GM23338 (cell line): ENCODE measurements around the gene TRMT44. TPM values are rescaled to one million over a fixed set of nuclear protein-coding genes. Genes with fewer than 3 reads are reported as not detected.

ENCODE experiments used
- ATAC-seq: fragments of 200-7000 bp; cut with Tn5 transposase; 3 replicates; pipeline ENCODE4 v1.9.1; 2020
- DNase-seq: peaks from one replicate; pipeline ENCODE4 v3.0.0-alpha.2; 2015; ENCODE audit warnings: low spot score
- H2AFZ ChIP-seq: fragments of 200-600 bp; sonication (generic); 2 replicates; pipeline ENCODE4 v1.8.0; 2016; ENCODE audit warnings: antibody characterized with exemption, mild to moderate bottlenecking, moderate library complexity
- H3F3A ChIP-seq: fragments of 200-600 bp; sonication (generic); replicated peaks from 2 replicates; pipeline ENCODE4 v1.8.0; 2017; ENCODE audit warnings: antibody characterized with exemption, mixed run types, low read depth
- H3K27ac ChIP-seq: fragments of 200-600 bp; sonication (generic); 2 replicates; pipeline ENCODE4 v1.6.1; 2016; ENCODE audit warnings: low read depth
- H3K27me3 ChIP-seq: fragments of 200-600 bp; sonication (generic); 2 replicates; pipeline ENCODE4 v1.8.0; 2016; ENCODE audit warnings: mild to moderate bottlenecking, mixed run types, moderate library complexity; ENCODE audit not compliant: insufficient read depth
- H3K36me3 ChIP-seq: fragments of 200-600 bp; sonication (generic); 2 replicates; pipeline ENCODE4 v1.8.0; 2016; ENCODE audit warnings: mild to moderate bottlenecking; ENCODE audit not compliant: insufficient read depth
- H3K4me1 ChIP-seq: fragments of 200-600 bp; sonication (generic); 2 replicates; pipeline ENCODE4 v1.8.0; 2016; ENCODE audit warnings: mild to moderate bottlenecking, moderate library complexity; ENCODE audit not compliant: insufficient read depth
- H3K4me2 ChIP-seq: fragments of 200-600 bp; sonication (generic); 2 replicates; pipeline ENCODE4 v1.7.1; 2017; ENCODE audit warnings: mixed run types
- H3K4me3 ChIP-seq: fragments of 200-600 bp; sonication (generic); 2 replicates; pipeline ENCODE4 v1.6.1; 2016; ENCODE audit warnings: mixed run types
- H3K79me2 ChIP-seq: fragments of 200-600 bp; sonication (generic); replicated peaks from 2 replicates; pipeline ENCODE4 v1.8.0; 2017; ENCODE audit warnings: mild to moderate bottlenecking; ENCODE audit not compliant: insufficient read depth
- H3K9me2 ChIP-seq: fragments of 200-600 bp; sonication (generic); 2 replicates; pipeline ENCODE4 v1.8.0; 2017; ENCODE audit not compliant: insufficient read depth
- H4K20me1 ChIP-seq: fragments of 200-600 bp; sonication (generic); replicated peaks from 2 replicates; pipeline ENCODE4 v1.8.0; 2017; ENCODE audit warnings: mild to moderate bottlenecking; ENCODE audit not compliant: insufficient read depth
- H3K27ac Mint-ChIP-seq: 2 replicates; pipeline ENCODE4 v1.8.0; 2020; ENCODE audit warnings: inconsistent platforms, mild to moderate bottlenecking, moderate library complexity, mixed read lengths
- H3K27me3 Mint-ChIP-seq: 3 replicates; pipeline ENCODE4 v1.8.0; 2022; ENCODE audit warnings: low read depth, mild to moderate bottlenecking, moderate library complexity, mixed read lengths, inconsistent platforms; ENCODE audit not compliant: insufficient read depth, poor library complexity
- H3K36me3 Mint-ChIP-seq: 3 replicates; pipeline ENCODE4 v1.8.0; 2021; ENCODE audit warnings: low read depth, mild to moderate bottlenecking, inconsistent platforms, moderate library complexity, mixed read lengths
- H3K4me1 Mint-ChIP-seq: 3 replicates; pipeline ENCODE4 v1.8.0; 2020; ENCODE audit warnings: mild to moderate bottlenecking, inconsistent platforms, mixed read lengths
- H3K4me3 Mint-ChIP-seq: 3 replicates; pipeline ENCODE4 v1.8.0; 2021; ENCODE audit warnings: moderate library complexity, mild to moderate bottlenecking, inconsistent platforms, mixed read lengths
- H3K9me3 Mint-ChIP-seq: 3 replicates; pipeline ENCODE4 v1.8.0; 2020; ENCODE audit warnings: moderate library complexity, mild to moderate bottlenecking, inconsistent platforms, mixed read lengths
- CREB1 ChIP-seq: fragments of 250-450 bp; sonication (Bioruptor Pico); IDR thresholded peaks from 2 replicates; pipeline ENCODE4 v1.5.0; 2020; ENCODE audit warnings: low read depth, mild to moderate bottlenecking, moderate library complexity
- JUNB ChIP-seq: IDR thresholded peaks from one replicate; pipeline ENCODE4 v1.6.1; 2016; ENCODE audit warnings: antibody characterized with exemption; ENCODE audit not compliant: unreplicated experiment
- NANOG ChIP-seq: IDR thresholded peaks from 2 replicates; pipeline ENCODE4 v1.6.1; 2016; ENCODE audit warnings: antibody characterized with exemption, borderline replicate concordance
- ZNF114 ChIP-seq: fragments of 250-450 bp; sonication (Bioruptor Pico); IDR thresholded peaks from 2 replicates; pipeline ENCODE4 v1.5.0; 2020; ENCODE audit warnings: mild to moderate bottlenecking, moderate library complexity
- ZNF331 ChIP-seq: fragments of 250-450 bp; sonication (Bioruptor Pico); IDR thresholded peaks from 2 replicates; pipeline ENCODE4 v1.5.0; 2020; ENCODE audit warnings: low read depth, mild to moderate bottlenecking, moderate library complexity
- polyA plus RNA-seq: library from polyadenylated mRNA; unstranded; fragments of >200 nt; fragmentation: Nextera tagmentation; extraction: Ambion mirVana; gene quantifications from 2 replicates; pipeline ENCODE4 v1.2.1, GENCODE V29; 2016
- total RNA-seq: library from RNA; depleted of rRNA; stranded (reverse); fragments of >200 nt; shearing (Covaris generic); gene quantifications from 2 replicates; pipeline ENCODE4 v1.2.3, GENCODE V29; 2014
- TF ChIP-seq, protein P1 (sequence below): IDR thresholded peaks from one replicate; pipeline ENCODE4 v1.6.1; 2018; ENCODE audit warnings: antibody characterized with exemption; ENCODE audit not compliant: unreplicated experiment
- TF ChIP-seq, protein P2 (sequence below): fragments of 250-450 bp; sonication (Bioruptor Pico); IDR thresholded peaks from 2 replicates; pipeline ENCODE4 v1.5.0; 2020; ENCODE audit warnings: mild to moderate bottlenecking, moderate library complexity

TRMT44 gene
- total and polyA plus RNA-seq, 2 experiments from 2014 or later, result 10.3 to 49.8 TPM

GRCh38 chr4:8473198-8473919, 32.8 kb downstream of the TRMT44 start:
- Histone ChIP-seq H2AFZ (no peak overlapping the region), H3K36me3 (no peaks in the 10 kb centered on the region; the same call in 1 of the 2 replicates), H3K4me2 (no peak overlapping the region), H3F3A (no peaks in the 10 kb centered on the region), H4K20me1 (no peaks in the 10 kb centered on the region), H3K4me3 (no peak overlapping the region), H3K27ac (no peak overlapping the region), H3K9me2 (no peaks in the 10 kb centered on the region), H3K27me3 (no peaks in the 10 kb centered on the region), H3K79me2 (no peaks in the 10 kb centered on the region), H3K4me1 (no peaks in the 10 kb centered on the region)
- no peak overlapping the region for H3K27ac Mint-ChIP-seq
- no peak for ATAC-seq
- H3K4me1 Mint-ChIP-seq, result peaks cover 9% of the 10 kb centered on the region
- no peaks in the 10 kb centered on the region for H3K9me3 Mint-ChIP-seq
- H3K27me3 Mint-ChIP-seq, result peaks cover 8% of the 10 kb centered on the region
- H3K4me3 Mint-ChIP-seq, result no peak overlapping the region
- peaks cover 34% of the 10 kb centered on the region for H3K36me3 Mint-ChIP-seq
- TF ChIP-seq NANOG (no peak), ZNF114 (CRISPR knock-in tag) (no peak), ZNF331 (CRISPR knock-in tag) (no peak), CREB1 (CRISPR knock-in tag) (no peak), JUNB (no peak)
- TF ChIP-seq, protein P1, sequence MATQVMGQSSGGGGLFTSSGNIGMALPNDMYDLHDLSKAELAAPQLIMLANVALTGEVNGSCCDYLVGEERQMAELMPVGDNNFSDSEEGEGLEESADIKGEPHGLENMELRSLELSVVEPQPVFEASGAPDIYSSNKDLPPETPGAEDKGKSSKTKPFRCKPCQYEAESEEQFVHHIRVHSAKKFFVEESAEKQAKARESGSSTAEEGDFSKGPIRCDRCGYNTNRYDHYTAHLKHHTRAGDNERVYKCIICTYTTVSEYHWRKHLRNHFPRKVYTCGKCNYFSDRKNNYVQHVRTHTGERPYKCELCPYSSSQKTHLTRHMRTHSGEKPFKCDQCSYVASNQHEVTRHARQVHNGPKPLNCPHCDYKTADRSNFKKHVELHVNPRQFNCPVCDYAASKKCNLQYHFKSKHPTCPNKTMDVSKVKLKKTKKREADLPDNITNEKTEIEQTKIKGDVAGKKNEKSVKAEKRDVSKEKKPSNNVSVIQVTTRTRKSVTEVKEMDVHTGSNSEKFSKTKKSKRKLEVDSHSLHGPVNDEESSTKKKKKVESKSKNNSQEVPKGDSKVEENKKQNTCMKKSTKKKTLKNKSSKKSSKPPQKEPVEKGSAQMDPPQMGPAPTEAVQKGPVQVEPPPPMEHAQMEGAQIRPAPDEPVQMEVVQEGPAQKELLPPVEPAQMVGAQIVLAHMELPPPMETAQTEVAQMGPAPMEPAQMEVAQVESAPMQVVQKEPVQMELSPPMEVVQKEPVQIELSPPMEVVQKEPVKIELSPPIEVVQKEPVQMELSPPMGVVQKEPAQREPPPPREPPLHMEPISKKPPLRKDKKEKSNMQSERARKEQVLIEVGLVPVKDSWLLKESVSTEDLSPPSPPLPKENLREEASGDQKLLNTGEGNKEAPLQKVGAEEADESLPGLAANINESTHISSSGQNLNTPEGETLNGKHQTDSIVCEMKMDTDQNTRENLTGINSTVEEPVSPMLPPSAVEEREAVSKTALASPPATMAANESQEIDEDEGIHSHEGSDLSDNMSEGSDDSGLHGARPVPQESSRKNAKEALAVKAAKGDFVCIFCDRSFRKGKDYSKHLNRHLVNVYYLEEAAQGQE, result no peak
- TF ChIP-seq, protein P2, sequence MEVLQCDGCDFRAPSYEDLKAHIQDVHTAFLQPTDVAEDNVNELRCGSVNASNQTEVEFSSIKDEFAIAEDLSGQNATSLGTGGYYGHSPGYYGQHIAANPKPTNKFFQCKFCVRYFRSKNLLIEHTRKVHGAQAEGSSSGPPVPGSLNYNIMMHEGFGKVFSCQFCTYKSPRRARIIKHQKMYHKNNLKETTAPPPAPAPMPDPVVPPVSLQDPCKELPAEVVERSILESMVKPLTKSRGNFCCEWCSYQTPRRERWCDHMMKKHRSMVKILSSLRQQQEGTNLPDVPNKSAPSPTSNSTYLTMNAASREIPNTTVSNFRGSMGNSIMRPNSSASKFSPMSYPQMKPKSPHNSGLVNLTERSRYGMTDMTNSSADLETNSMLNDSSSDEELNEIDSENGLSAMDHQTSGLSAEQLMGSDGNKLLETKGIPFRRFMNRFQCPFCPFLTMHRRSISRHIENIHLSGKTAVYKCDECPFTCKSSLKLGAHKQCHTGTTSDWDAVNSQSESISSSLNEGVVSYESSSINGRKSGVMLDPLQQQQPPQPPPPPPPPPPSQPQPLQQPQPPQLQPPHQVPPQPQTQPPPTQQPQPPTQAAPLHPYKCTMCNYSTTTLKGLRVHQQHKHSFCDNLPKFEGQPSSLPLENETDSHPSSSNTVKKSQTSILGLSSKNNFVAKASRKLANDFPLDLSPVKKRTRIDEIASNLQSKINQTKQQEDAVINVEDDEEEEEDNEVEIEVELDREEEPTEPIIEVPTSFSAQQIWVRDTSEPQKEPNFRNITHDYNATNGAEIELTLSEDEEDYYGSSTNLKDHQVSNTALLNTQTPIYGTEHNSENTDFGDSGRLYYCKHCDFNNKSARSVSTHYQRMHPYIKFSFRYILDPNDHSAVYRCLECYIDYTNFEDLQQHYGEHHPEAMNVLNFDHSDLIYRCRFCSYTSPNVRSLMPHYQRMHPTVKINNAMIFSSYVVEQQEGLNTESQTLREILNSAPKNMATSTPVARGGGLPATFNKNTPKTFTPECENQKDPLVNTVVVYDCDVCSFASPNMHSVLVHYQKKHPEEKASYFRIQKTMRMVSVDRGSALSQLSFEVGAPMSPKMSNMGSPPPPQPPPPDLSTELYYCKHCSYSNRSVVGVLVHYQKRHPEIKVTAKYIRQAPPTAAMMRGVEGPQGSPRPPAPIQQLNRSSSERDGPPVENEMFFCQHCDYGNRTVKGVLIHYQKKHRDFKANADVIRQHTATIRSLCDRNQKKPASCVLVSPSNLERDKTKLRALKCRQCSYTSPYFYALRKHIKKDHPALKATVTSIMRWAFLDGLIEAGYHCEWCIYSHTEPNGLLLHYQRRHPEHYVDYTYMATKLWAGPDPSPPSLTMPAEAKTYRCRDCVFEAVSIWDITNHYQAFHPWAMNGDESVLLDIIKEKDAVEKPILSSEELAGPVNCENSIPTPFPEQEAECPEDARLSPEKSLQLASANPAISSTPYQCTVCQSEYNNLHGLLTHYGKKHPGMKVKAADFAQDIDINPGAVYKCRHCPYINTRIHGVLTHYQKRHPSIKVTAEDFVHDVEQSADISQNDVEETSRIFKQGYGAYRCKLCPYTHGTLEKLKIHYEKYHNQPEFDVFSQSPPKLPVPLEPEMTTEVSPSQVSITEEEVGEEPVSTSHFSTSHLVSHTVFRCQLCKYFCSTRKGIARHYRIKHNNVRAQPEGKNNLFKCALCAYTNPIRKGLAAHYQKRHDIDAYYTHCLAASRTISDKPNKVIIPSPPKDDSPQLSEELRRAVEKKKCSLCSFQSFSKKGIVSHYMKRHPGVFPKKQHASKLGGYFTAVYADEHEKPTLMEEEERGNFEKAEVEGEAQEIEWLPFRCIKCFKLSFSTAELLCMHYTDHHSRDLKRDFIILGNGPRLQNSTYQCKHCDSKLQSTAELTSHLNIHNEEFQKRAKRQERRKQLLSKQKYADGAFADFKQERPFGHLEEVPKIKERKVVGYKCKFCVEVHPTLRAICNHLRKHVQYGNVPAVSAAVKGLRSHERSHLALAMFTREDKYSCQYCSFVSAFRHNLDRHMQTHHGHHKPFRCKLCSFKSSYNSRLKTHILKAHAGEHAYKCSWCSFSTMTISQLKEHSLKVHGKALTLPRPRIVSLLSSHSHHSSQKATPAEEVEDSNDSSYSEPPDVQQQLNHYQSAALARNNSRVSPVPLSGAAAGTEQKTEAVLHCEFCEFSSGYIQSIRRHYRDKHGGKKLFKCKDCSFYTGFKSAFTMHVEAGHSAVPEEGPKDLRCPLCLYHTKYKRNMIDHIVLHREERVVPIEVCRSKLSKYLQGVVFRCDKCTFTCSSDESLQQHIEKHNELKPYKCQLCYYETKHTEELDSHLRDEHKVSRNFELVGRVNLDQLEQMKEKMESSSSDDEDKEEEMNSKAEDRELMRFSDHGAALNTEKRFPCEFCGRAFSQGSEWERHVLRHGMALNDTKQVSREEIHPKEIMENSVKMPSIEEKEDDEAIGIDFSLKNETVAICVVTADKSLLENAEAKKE, result no peak
- no peak for DNase-seq
